GM19043 (cell line): ENCODE data around the gene CYFIP2.

ENCODE experiments used
- ATAC-seq: cut with Tn5 transposase; IDR thresholded peaks from one replicate; pipeline ENCODE4 v1.9.1; 2021; ENCODE audit warnings: low read depth; ENCODE audit not compliant: unreplicated experiment

CYFIP2 gene

GRCh38 chr5:157285310-157286035 lies 19.6 kb downstream of the CYFIP2 start:
- no peak for ATAC-seq

GRCh38 chr5:157286761-157287211 lies 20.9 kb downstream of the CYFIP2 start:
- no peak for ATAC-seq

GRCh38 chr5:157288405-157289163 lies 22.7 kb downstream of the CYFIP2 start:
- no peak for ATAC-seq

GRCh38 chr5:157289164-157289819 lies 23.4 kb downstream of the CYFIP2 start:
- no peak for ATAC-seq

GRCh38 chr5:157290156-157290980 lies 24.4 kb downstream of the CYFIP2 start:
- ATAC-seq: no peak

- peak; percentile 97 for ATAC-seq
Observed at GRCh38 chr5:157290981-157291711, 25.2 kb downstream of the CYFIP2 start.

- no peak for ATAC-seq
Observed at GRCh38 chr5:157292599-157292998, 26.7 kb downstream of the CYFIP2 start.

- ATAC-seq: no peak
Observed at GRCh38 chr5:157294407-157295091, 28.6 kb downstream of the CYFIP2 start.

- ATAC-seq: no peak
Observed at GRCh38 chr5:157295247-157295646, 29.3 kb downstream of the CYFIP2 start.

- no peak for ATAC-seq
Observed at GRCh38 chr5:157300564-157300963, 34.6 kb downstream of the CYFIP2 start.

- no peak for ATAC-seq
Observed at GRCh38 chr5:157301066-157301465, 35.1 kb downstream of the CYFIP2 start.

- no peak for ATAC-seq
Observed at GRCh38 chr5:157303023-157303422, 37.1 kb downstream of the CYFIP2 start.

- ATAC-seq: no peak
Observed at GRCh38 chr5:157303667-157304327, 37.9 kb downstream of the CYFIP2 start.

- ATAC-seq: no peak
Observed at GRCh38 chr5:157306081-157306480, 40.2 kb downstream of the CYFIP2 start.

GRCh38 chr5:157306692-157307471 lies 41.0 kb downstream of the CYFIP2 start:
- no peak for ATAC-seq

- no peak for ATAC-seq
Observed at GRCh38 chr5:157308836-157309465, 43.0 kb downstream of the CYFIP2 start.

GRCh38 chr5:157309796-157310195 lies 43.9 kb downstream of the CYFIP2 start:
- ATAC-seq: no peak

- ATAC-seq: no peak
Observed at GRCh38 chr5:157311595-157311994, 45.7 kb downstream of the CYFIP2 start.
